Neuronal stem cell (in vitro differentiated cells): ENCODE results near the gene AOPEP.

Experiments used
- DNase-seq: peaks from one replicate; pipeline ENCODE4 v3.0.0-alpha.2; 2013; ENCODE audit warnings: low spot score
- H2AFZ ChIP-seq: one replicate; pipeline ENCODE4 v1.6.1; 2013; ENCODE audit warnings: mild to moderate bottlenecking, low read length, inconsistent platforms
- H2AK5ac ChIP-seq: 2 replicates; pipeline ENCODE4 v1.6.1; 2013; ENCODE audit warnings: low read depth, mild to moderate bottlenecking, inconsistent platforms, low read length, moderate library complexity, mixed read lengths
- H2BK120ac ChIP-seq: 2 replicates; pipeline ENCODE4 v1.6.1; 2013; ENCODE audit warnings: low read depth, mild to moderate bottlenecking, inconsistent platforms, low read length, moderate library complexity, mixed read lengths
- H2BK12ac ChIP-seq: one replicate; pipeline ENCODE4 v1.6.1; 2013; ENCODE audit warnings: low read length, inconsistent platforms
- H2BK15ac ChIP-seq: 2 replicates; pipeline ENCODE4 v1.6.1; 2013; ENCODE audit warnings: mild to moderate bottlenecking, low read length, inconsistent platforms, mixed read lengths
- H2BK5ac ChIP-seq: one replicate; pipeline ENCODE4 v1.6.1; 2013; ENCODE audit warnings: inconsistent platforms, mild to moderate bottlenecking, low read length, moderate library complexity
- H3K14ac ChIP-seq: one replicate; pipeline ENCODE4 v1.6.1; 2013; ENCODE audit warnings: low read length, inconsistent platforms
- H3K18ac ChIP-seq: 2 replicates; pipeline ENCODE4 v1.6.1; 2013; ENCODE audit warnings: low read length, inconsistent platforms
- H3K23ac ChIP-seq: 2 replicates; pipeline ENCODE4 v1.6.1; 2013; ENCODE audit warnings: low read depth, mild to moderate bottlenecking, mixed read lengths, low read length, inconsistent platforms; ENCODE audit not compliant: poor library complexity
- H3K27ac ChIP-seq: replicated peaks from 3 replicates; pipeline ENCODE4 v1.5.1; 2013; ENCODE audit warnings: low read length, inconsistent platforms
- H3K27me3 ChIP-seq, 3 experiments: 2 replicates each; pipeline ENCODE4 v1.6.1; 2013; ENCODE audit warnings: low read length in 3 of 3, mild to moderate bottlenecking in 2 of 3, inconsistent platforms in 1 of 3, low read depth in 1 of 3, mixed read lengths in 1 of 3, moderate library complexity in 1 of 3; ENCODE audit not compliant: control insufficient read depth in 3 of 3, insufficient read depth in 3 of 3
- H3K36me3 ChIP-seq, 2 donors: replicated peaks in 1 of 2; 2 replicates each; pipeline ENCODE4 v1.6.1; 2013; ENCODE audit warnings: low read length in 2 of 2; ENCODE audit not compliant: control insufficient read depth in 2 of 2, insufficient read depth in 2 of 2
- H3K4ac ChIP-seq: 2 replicates; pipeline ENCODE4 v1.6.1; 2013; ENCODE audit warnings: inconsistent platforms, mild to moderate bottlenecking, low read length, moderate library complexity
- H3K4me1 ChIP-seq, 2 donors: 1 replicate in 1 of 2; 2 replicates in 1 of 2; pipeline ENCODE4 v1.6.1; 2013; ENCODE audit warnings: low read length in 2 of 2, low read depth in 1 of 2; ENCODE audit not compliant: control insufficient read depth in 2 of 2, insufficient read depth in 1 of 2
- H3K4me2 ChIP-seq: one replicate; pipeline ENCODE4 v1.6.1; 2013; ENCODE audit warnings: mild to moderate bottlenecking, low read length, inconsistent platforms; ENCODE audit not compliant: insufficient read depth, poor library complexity, severe bottlenecking
- H3K4me3 ChIP-seq, 2 donors: 2 replicates each; pipeline ENCODE4 v1.5.1; 2013; ENCODE audit warnings: low read length in 2 of 2, mild to moderate bottlenecking in 2 of 2, inconsistent platforms in 1 of 2, moderate library complexity in 1 of 2
- H3K79me1 ChIP-seq: one replicate; pipeline ENCODE4 v1.6.1; 2013; ENCODE audit warnings: low read depth, mild to moderate bottlenecking, inconsistent platforms, low read length, moderate library complexity
- H3K9ac ChIP-seq: one replicate; pipeline ENCODE4 v1.6.1; 2013; ENCODE audit warnings: mild to moderate bottlenecking, low read depth, low read length, inconsistent platforms; ENCODE audit not compliant: poor library complexity
- H3K9me3 ChIP-seq, 2 donors: replicated peaks in 1 of 2; 2 replicates each; pipeline versions ENCODE3 to v1.6.1; 2013; ENCODE audit warnings: low read length in 2 of 2, mild to moderate bottlenecking in 2 of 2, inconsistent platforms in 1 of 2, low read depth in 1 of 2, mixed read lengths in 1 of 2, moderate library complexity in 1 of 2; ENCODE audit not compliant: control insufficient read depth in 2 of 2, insufficient read depth in 1 of 2
- H4K8ac ChIP-seq: one replicate; pipeline ENCODE4 v1.6.1; 2013; ENCODE audit warnings: low read depth, mild to moderate bottlenecking, inconsistent platforms, low read length, moderate library complexity
- H4K91ac ChIP-seq: one replicate; pipeline ENCODE4 v1.6.1; 2013; ENCODE audit warnings: low read length, low read depth, mild to moderate bottlenecking, inconsistent platforms; ENCODE audit not compliant: poor library complexity
- WGBS, 2 donors: extraction: QIAGEN DNeasy Blood & Tissue Kit; methylation state at CpG; one replicate each; pipeline ENCODE4 v1.1.7; 2013; ENCODE audit warnings: missing lambda C conversion rate in 2 of 2, mixed read lengths in 1 of 2; ENCODE audit not compliant: insufficient read length in 2 of 2, insufficient replicate concordance in 1 of 2; ENCODE audit errors: extremely low coverage in 2 of 2; 5-methylcytosine and 5-hydroxymethylcytosine counted together

AOPEP gene

DNA sequence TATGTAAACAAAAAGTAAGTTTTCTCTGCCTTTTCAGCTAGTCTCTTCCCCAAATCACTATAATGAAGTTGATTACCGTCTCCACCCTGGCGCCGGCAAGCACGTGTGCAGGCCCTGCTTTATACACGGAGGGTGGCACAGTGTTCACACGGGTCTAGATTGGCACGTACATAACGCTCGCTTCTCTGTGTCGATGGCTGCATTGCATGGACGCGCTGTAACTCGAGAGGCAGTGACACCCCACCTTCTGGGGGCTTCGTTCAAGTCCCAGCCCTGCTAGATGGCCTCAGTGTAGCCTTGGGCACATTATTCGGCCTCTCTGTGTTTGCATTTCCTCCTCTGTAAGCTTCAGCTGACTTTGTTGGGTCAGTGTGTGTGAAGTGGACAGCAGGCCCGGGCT, 367.1 kb downstream of the AOPEP start:
- no peak overlapping the region for H2BK15ac ChIP-seq
- no peak overlapping the region for H3K4me3 ChIP-seq
- no peak for DNase-seq
- H3K9me3 ChIP-seq, result no peaks in the 10 kb centered on the region
- H3K4ac ChIP-seq, result no peak overlapping the region
- no peaks in the 10 kb centered on the region for H3K79me1 ChIP-seq
- no peak overlapping the region for H3K9ac ChIP-seq
- peaks cover 2 to 21% of the 10 kb centered on the region in 2 donors for H3K36me3 ChIP-seq
- H3K18ac ChIP-seq, result peak overlapping the region; percentile 38
- H3K23ac ChIP-seq, result no peak overlapping the region
- no peaks in the 10 kb centered on the region for H3K27me3 ChIP-seq
- H3K27ac ChIP-seq, result no peak overlapping the region
- peaks cover 30 to 32% of the 10 kb centered on the region in 2 donors for H3K4me1 ChIP-seq
- H2BK12ac ChIP-seq, result no peak overlapping the region
- H4K91ac ChIP-seq, result no peak overlapping the region
- H2AFZ ChIP-seq, result no peak overlapping the region
- no peak overlapping the region for H3K14ac ChIP-seq
- no peak overlapping the region for H4K8ac ChIP-seq
- H2AK5ac ChIP-seq, result no peak overlapping the region
- no peak overlapping the region for H2BK120ac ChIP-seq
- no peak overlapping the region for H2BK5ac ChIP-seq
- no peak overlapping the region for H3K4me2 ChIP-seq
- no CpG with 5 or more reads among the region's 16 CpGs for WGBS, 2 donors

DNA sequence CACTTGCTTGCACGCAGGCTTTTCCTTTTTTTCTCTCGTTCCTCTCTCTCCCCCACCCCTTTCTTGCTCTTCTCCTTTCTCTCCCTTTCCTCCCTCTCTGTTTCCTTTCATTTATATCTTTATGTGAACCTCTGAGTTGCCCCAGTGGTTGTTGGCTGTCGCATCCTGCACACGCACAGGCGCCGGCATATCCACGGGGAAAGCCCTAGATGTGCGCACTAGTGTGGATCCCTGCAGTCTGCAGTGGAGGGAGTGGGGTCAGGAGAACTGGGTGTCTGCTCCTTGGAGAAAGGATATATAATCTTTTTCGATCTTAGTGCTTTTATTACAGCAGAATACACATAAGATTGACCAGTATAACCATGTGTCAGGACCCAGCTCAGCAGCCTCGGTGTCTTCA, 367.5 kb downstream of the AOPEP start:
- H3K4me2 ChIP-seq, result no peak overlapping the region
- no peak overlapping the region for H2BK12ac ChIP-seq
- DNase-seq, result no peak
- no peak overlapping the region for H3K23ac ChIP-seq
- no peak overlapping the region for H3K4me3 ChIP-seq
- H3K9ac ChIP-seq, result no peak overlapping the region
- no peaks in the 10 kb centered on the region for H3K27me3 ChIP-seq
- H3K4ac ChIP-seq, result no peak overlapping the region
- H3K36me3 ChIP-seq, result peaks cover 2 to 21% of the 10 kb centered on the region in 2 donors
- H2BK15ac ChIP-seq, result no peak overlapping the region
- no peaks in the 10 kb centered on the region for H3K79me1 ChIP-seq
- H2BK120ac ChIP-seq, result no peak overlapping the region
- H2BK5ac ChIP-seq, result no peak overlapping the region
- H3K18ac ChIP-seq, result no peak overlapping the region
- no peaks in the 10 kb centered on the region for H3K9me3 ChIP-seq
- H3K4me1 ChIP-seq, result peaks cover 29 to 32% of the 10 kb centered on the region in 2 donors
- no peak overlapping the region for H2AFZ ChIP-seq
- H2AK5ac ChIP-seq, result no peak overlapping the region
- no peak overlapping the region for H3K27ac ChIP-seq
- no peak overlapping the region for H3K14ac ChIP-seq
- no peak overlapping the region for H4K91ac ChIP-seq
- H4K8ac ChIP-seq, result no peak overlapping the region
- no CpG with 5 or more reads among the region's 10 CpGs for WGBS, 2 donors

DNA sequence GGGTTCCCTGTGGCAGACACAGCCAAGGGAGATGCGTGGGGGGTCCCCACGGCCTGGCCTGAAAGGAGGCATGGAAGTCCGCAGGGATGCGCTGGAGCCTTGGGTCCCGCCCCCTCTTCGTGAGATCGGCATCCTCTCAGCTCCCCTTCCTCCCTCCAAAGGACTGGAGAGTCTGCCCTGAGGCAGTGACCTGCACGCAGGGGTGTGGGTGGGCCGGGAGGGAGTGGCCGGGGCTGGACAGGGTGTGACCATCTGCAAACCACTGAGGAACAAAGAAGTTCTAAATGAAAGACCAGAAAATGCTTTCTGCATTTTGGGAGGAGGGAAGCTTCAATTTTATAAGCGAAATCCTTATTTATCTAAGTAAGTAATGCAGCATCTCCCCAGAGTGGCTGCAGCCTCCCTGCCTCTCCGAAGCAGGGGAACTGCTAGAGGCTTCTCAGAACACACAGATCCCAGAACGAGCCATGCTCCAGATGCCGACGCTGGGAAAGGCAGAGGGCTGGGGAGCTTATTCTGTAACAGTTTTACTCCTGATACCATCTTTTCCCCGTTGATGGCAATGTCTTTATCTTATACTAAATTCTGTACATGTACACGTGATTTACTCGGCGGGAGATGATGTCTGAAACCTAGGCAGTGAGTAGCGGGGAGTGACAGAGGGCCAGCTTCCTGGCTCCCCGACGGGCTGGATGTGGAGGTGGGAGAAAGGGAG, 369.3 kb downstream of the AOPEP start:
- Histone ChIP-seq H4K8ac (no peak overlapping the region), H2AFZ (no peak overlapping the region), H2BK120ac (no peak overlapping the region), H2BK15ac (no peak overlapping the region), H3K36me3 (peaks cover 5 to 33% of the 10 kb centered on the region in 2 donors), H3K18ac (peak overlapping the region; percentile 21), H3K79me1 (no peaks in the 10 kb centered on the region), H3K4me2 (no peak overlapping the region), H2BK12ac (no peak overlapping the region), H3K4me1 (peaks cover 26 to 29% of the 10 kb centered on the region in 2 donors), H3K23ac (no peak overlapping the region), H3K4ac (no peak overlapping the region), H3K14ac (no peak overlapping the region), H4K91ac (no peak overlapping the region), H3K9me3 (no peaks in the 10 kb centered on the region), H3K27me3 (no peaks in the 10 kb centered on the region), H3K9ac (no peak overlapping the region), H3K27ac (no peak overlapping the region), H3K4me3 (no peak overlapping the region), H2AK5ac (no peak overlapping the region), H2BK5ac (no peak overlapping the region)
- no peak for DNase-seq
- WGBS, 2 donors, result no CpG with 5 or more reads among the region's 22 CpGs

DNA sequence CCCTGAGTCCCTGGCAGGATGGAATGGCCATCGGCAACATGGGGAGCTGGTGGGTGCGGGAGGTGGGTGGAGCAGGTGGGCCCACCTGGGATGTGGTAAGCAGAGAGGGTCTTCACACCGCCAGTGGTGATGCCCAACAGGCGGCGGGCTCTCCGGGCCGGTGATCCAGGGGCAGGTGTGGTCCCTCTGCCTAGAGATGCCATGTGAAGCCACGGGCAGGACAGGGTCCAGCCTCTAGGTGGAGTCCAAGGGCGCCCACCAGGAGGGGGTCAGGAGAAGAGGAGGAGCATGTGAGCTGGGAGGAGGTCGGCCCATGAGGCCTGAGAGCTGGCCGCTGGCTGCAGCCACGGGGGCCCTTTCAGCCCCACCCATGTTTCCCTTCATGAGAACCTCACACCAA, 369.9 kb downstream of the AOPEP start:
- peaks cover 23 to 25% of the 10 kb centered on the region in 2 donors for H3K4me1 ChIP-seq
- no peak overlapping the region for H3K4me2 ChIP-seq
- H3K9me3 ChIP-seq, result no peaks in the 10 kb centered on the region
- no peak overlapping the region for H2AFZ ChIP-seq
- H2BK5ac ChIP-seq, result no peak overlapping the region
- no peak overlapping the region for H3K23ac ChIP-seq
- H4K91ac ChIP-seq, result no peak overlapping the region
- peaks cover 5 to 39% of the 10 kb centered on the region in 2 donors for H3K36me3 ChIP-seq
- no peaks in the 10 kb centered on the region for H3K79me1 ChIP-seq
- no peak overlapping the region for H2AK5ac ChIP-seq
- WGBS, 2 donors, result no CpG with 5 or more reads among the region's 12 CpGs
- H4K8ac ChIP-seq, result no peak overlapping the region
- no peak overlapping the region for H3K9ac ChIP-seq
- H2BK15ac ChIP-seq, result no peak overlapping the region
- H2BK120ac ChIP-seq, result no peak overlapping the region
- no peak overlapping the region for H3K27ac ChIP-seq
- no peak for DNase-seq
- no peak overlapping the region for H3K4ac ChIP-seq
- H3K14ac ChIP-seq, result no peak overlapping the region
- H3K4me3 ChIP-seq, result no peak overlapping the region
- H3K18ac ChIP-seq, result no peak overlapping the region
- no peak overlapping the region for H2BK12ac ChIP-seq
- H3K27me3 ChIP-seq, result no peaks in the 10 kb centered on the region
